Lower lobe of right lung (tissue), 2 donors: ENCODE results near the gene GPR176. TPM values are rescaled to one million over a fixed set of nuclear protein-coding genes. Genes with fewer than 3 reads are reported as not detected.
A peak's percentile ranks its signal among the peaks of the same experiment; 100 is the strongest.

Experiments
- ATAC-seq, 2 donors: fragments of 200-7000 bp; cut with Tn5 transposase; one replicate each; pipeline ENCODE4 v1.9.1; 2020 to 2022; ENCODE audit warnings: mild to moderate bottlenecking in 2 of 2, moderate library complexity in 2 of 2
- DNase-seq: peaks from one replicate; pipeline ENCODE4 v3.0.0-alpha.2; 2020
- H3K27ac ChIP-seq: fragments of 200-600 bp; one replicate; pipeline ENCODE4 v1.8.0; 2022
- H3K27me3 ChIP-seq: fragments of 200-600 bp; one replicate; pipeline ENCODE4 v1.8.0; 2022; ENCODE audit warnings: low read depth
- H3K36me3 ChIP-seq: fragments of 200-600 bp; one replicate; pipeline ENCODE4 v1.8.0; 2022; ENCODE audit warnings: mild to moderate bottlenecking
- H3K4me1 ChIP-seq: fragments of 200-600 bp; one replicate; pipeline ENCODE4 v1.8.0; 2022
- H3K4me3 ChIP-seq: fragments of 200-600 bp; one replicate; pipeline ENCODE4 v1.8.0; 2022; ENCODE audit warnings: mild to moderate bottlenecking
- H3K9me3 ChIP-seq: fragments of 200-600 bp; one replicate; pipeline ENCODE4 v1.8.0; 2022
- intact Hi-C: fragments of 100-400 bp; cut with DNase I; formaldehyde crosslinking; loops from one replicate; pipeline ENCODE4 v1.11.0; 2022
- total RNA-seq: library from RNA; stranded (reverse); fragmentation: NEBNext Ultra II Directional; extraction: Animal tissue kit (Norgen Biotek cat#: 25700); gene quantifications from one replicate; pipeline ENCODE4 v1.2.1, GENCODE V29; 2021
- TF ChIP-seq, protein P1 (sequence below): fragments of 200-600 bp; IDR thresholded peaks from one replicate; pipeline ENCODE4 v1.8.0; 2022; ENCODE audit warnings: antibody characterized with exemption, mild to moderate bottlenecking
- donor health status: DM: no; HTN: yes; CAD: no; lungs with severe emphysema.

The GPR176 gene
- total RNA-seq, 1 donor from 2014 or later, result 2.4 TPM

DNA sequence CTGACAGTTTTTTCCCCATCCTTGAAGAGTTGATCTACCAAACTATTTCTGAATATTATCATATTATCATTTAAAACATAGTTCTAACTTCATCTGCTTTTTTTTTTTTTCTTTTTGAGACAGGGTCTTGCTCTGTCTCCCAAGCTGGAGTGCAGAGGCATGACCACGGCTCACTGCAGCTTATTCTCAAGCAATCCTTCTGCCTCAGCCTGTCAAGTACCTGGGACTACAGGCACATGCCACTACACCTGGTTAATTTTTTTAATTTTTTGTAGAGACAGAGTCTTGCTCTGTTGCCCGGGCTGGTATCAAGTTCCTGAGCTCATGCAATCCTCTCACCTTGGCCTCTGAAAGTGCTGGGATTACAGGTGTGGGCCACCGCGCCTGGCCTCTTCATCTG, 15.2 kb upstream of the GPR176 start:
- ATAC-seq, result no peak
- DNase-seq, result no peak
- H3K9me3 ChIP-seq, result no peaks in the 10 kb centered on the region
- intact Hi-C loops, result no loop called here
- H3K4me1 ChIP-seq, result peaks cover 34% of the 10 kb centered on the region
- TF ChIP-seq, protein P1, sequence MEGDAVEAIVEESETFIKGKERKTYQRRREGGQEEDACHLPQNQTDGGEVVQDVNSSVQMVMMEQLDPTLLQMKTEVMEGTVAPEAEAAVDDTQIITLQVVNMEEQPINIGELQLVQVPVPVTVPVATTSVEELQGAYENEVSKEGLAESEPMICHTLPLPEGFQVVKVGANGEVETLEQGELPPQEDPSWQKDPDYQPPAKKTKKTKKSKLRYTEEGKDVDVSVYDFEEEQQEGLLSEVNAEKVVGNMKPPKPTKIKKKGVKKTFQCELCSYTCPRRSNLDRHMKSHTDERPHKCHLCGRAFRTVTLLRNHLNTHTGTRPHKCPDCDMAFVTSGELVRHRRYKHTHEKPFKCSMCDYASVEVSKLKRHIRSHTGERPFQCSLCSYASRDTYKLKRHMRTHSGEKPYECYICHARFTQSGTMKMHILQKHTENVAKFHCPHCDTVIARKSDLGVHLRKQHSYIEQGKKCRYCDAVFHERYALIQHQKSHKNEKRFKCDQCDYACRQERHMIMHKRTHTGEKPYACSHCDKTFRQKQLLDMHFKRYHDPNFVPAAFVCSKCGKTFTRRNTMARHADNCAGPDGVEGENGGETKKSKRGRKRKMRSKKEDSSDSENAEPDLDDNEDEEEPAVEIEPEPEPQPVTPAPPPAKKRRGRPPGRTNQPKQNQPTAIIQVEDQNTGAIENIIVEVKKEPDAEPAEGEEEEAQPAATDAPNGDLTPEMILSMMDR, result no peak
- no peak overlapping the region for H3K27ac ChIP-seq
- H3K36me3 ChIP-seq, result peaks cover 6% of the 10 kb centered on the region
- H3K4me3 ChIP-seq, result peak overlapping the region; percentile 74
- H3K27me3 ChIP-seq, result no peaks in the 10 kb centered on the region

DNA sequence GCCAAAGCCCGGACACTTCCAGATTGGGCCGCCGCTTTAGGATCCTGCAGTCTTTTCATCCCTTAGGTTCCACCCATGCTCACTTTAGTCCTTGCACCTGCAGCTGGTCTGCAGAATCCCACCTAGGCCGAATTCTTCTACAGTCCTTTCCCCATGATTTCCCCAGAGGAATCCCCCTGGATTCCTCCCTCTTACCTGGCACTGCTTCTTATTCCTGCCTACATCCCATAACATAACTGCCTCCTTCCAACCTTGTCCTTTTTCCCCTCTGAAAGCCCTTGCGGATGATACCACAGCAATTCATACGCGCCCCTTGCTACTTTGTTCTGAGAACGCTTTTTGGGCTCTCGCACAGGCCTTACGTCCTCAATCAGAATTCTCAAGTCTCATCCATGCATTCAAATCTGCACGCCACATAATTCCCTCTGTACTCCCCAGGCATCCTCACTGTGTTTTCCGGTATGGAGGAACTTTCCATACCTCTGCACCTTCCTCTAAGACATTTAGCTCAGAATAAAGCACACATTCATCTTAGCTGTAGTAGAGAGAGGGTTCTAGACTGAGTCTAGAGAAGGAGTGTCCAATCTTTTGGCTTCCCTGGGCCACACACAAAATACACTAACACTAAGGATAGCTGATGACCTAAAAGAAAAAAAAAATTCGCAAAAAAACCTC, 14.5 kb upstream of the GPR176 start:
- intact Hi-C loops, result no loop called here
- no peak for DNase-seq
- Histone ChIP-seq H3K4me1 (peaks cover 34% of the 10 kb centered on the region), H3K36me3 (no peaks in the 10 kb centered on the region), H3K27me3 (no peaks in the 10 kb centered on the region), H3K4me3 (peak overlapping the region; percentile 74), H3K27ac (peak overlapping the region; percentile 92), H3K9me3 (no peaks in the 10 kb centered on the region)
- peak in 1 of 2 donors; percentile 17 for ATAC-seq
- TF ChIP-seq, protein P1, result no peak

DNA sequence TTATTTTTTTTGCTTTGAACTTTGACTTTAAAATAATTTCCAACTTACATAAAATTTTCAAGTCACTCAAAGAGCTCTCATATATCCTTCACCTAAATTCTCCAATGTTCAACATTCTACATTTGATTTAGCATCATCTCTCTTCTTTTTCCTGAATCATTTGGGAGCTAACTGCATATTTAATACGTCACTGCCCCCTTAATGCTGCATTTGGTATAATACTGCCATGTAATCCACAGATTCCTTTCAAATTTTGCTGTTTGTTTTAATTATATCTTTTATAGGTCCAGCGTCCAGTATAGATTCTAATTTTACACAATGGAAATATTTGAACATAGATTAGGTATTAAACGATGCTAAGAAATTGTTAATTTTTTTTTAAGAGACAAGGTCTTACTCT, 11.5 kb upstream of the GPR176 start:
- ATAC-seq (no peak), DNase-seq (no peak)
- H3K9me3 ChIP-seq, result no peaks in the 10 kb centered on the region
- H3K27me3 ChIP-seq, result no peaks in the 10 kb centered on the region
- H3K36me3 ChIP-seq, result no peaks in the 10 kb centered on the region
- H3K27ac ChIP-seq, result no peak overlapping the region
- intact Hi-C loops, result no loop called here
- peaks cover 22% of the 10 kb centered on the region for H3K4me1 ChIP-seq
- TF ChIP-seq, protein P1, result no peak
- no peak overlapping the region for H3K4me3 ChIP-seq

DNA sequence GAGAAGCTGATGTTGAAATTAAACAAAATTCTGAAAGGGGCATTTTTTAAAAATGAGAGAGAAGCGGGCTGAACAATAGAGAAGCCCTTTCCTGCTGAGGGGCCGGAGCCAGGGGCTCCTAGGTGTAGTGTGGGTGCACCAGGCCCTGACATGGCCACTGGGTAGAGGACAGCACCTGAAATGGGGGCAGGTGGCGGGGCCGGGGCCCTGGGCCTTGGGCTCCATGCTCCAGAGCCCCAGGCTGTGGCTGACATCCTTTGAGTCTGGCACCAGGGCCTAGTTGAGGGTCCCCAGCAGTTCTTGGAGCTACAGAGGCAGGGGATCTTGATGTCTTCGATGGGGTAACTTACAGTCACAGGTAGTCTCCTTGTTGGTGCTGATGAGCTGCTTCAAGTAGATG, 6.5 kb upstream of the GPR176 start:
- TF ChIP-seq, protein P1, result no peak
- H3K36me3 ChIP-seq, result no peaks in the 10 kb centered on the region
- H3K9me3 ChIP-seq, result no peaks in the 10 kb centered on the region
- no peak overlapping the region for H3K27ac ChIP-seq
- no peak for DNase-seq
- H3K4me1 ChIP-seq, result no peaks in the 10 kb centered on the region
- no peak for ATAC-seq
- H3K27me3 ChIP-seq, result no peaks in the 10 kb centered on the region
- H3K4me3 ChIP-seq, result no peak overlapping the region
- intact Hi-C loops, result no loop called here

DNA sequence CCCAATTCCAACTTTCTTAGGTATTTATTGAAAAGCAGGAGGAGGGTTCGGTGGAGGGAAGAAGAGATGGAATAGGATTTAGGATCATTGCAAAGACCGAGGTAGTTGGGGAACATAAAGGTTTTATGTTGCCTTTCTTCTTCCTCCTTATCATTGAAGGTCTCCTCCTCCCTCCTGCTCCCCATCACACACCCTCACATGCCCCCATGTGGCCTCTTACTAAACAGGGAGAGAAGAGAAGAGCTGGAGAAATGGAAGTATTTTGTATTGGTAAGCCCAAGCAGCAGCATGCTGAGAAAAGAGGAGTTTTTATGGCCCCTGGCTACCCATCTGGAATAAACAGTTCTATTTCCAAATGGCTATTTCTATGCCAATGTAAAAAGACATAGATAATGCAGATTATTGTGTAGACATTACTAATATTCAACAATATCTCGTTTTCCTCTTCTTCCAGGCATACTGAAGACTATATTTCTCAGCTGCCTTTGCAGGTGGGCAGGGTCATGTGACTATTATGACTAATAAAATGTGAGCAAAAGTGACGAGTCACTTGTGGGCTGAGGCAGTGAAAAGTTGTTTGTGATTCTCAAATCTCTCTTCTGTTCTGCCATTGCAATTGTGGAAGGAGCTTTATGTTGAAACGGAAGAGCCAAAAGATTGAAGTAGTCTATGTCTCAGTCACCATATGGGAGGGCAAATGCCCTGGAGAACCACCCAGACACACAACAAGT, 5.2 kb upstream of the GPR176 start:
- TF ChIP-seq, protein P1, result no peak
- intact Hi-C loops, result no loop called here
- Histone ChIP-seq H3K27me3 (peaks cover 3% of the 10 kb centered on the region), H3K4me1 (peaks cover 4% of the 10 kb centered on the region), H3K36me3 (no peaks in the 10 kb centered on the region), H3K9me3 (no peaks in the 10 kb centered on the region), H3K27ac (no peak overlapping the region), H3K4me3 (no peak overlapping the region)
- ATAC-seq (no peak), DNase-seq (no peak)
